Stimulated activated CD4-positive, alpha-beta T cell treated with anti-CD3 and anti-CD28 coated beads, TNF-alpha, amount 100 ng/mL, for 4 hours (primary cell): ENCODE data around the gene KCNQ1.

Experiments used
- DNase-seq, 3 experiments: peaks; one replicate each; pipeline ENCODE4 v3.0.0-alpha.2; 2020; ENCODE audit warnings: low read depth in 3 of 3

Gene KCNQ1

GRCh38 chr11:2647167-2647566, 202.4 kb downstream of the KCNQ1 start:
- no peak for DNase-seq

GRCh38 chr11:2647953-2648352, 203.1 kb downstream of the KCNQ1 start:
- DNase-seq, result no peak

- no peak for DNase-seq
Observed at GRCh38 chr11:2649400-2649799, 204.6 kb downstream of the KCNQ1 start.

- DNase-seq, result no peak
Observed at GRCh38 chr11:2649848-2650247, 205.0 kb downstream of the KCNQ1 start.

GRCh38 chr11:2650343-2650867, 205.6 kb downstream of the KCNQ1 start:
- no peak for DNase-seq

GRCh38 chr11:2651054-2651617, 206.3 kb downstream of the KCNQ1 start:
- no peak for DNase-seq

- no peak for DNase-seq
Observed at GRCh38 chr11:2651826-2652271, 207.0 kb downstream of the KCNQ1 start.

GRCh38 chr11:2652333-2653197, 207.8 kb downstream of the KCNQ1 start:
- DNase-seq, result no peak

- DNase-seq, result no peak
Observed at GRCh38 chr11:2653198-2653551, 208.4 kb downstream of the KCNQ1 start.

- DNase-seq, result no peak
Observed at GRCh38 chr11:2653930-2654739, 209.3 kb downstream of the KCNQ1 start.

GRCh38 chr11:2655016-2655719, 210.4 kb downstream of the KCNQ1 start:
- DNase-seq, result no peak

- no peak for DNase-seq
Observed at GRCh38 chr11:2655834-2656622, 211.2 kb downstream of the KCNQ1 start.

- no peak for DNase-seq
Observed at GRCh38 chr11:2656859-2657258, 212.1 kb downstream of the KCNQ1 start.

- DNase-seq, result no peak
Observed at GRCh38 chr11:2657697-2658284, 213.0 kb downstream of the KCNQ1 start.

- no peak for DNase-seq
Observed at GRCh38 chr11:2660357-2660939, 215.6 kb downstream of the KCNQ1 start.

- DNase-seq, result no peak
Observed at GRCh38 chr11:2661173-2662023, 216.6 kb downstream of the KCNQ1 start.

- no peak for DNase-seq
Observed at GRCh38 chr11:2662024-2662312, 217.2 kb downstream of the KCNQ1 start.

- DNase-seq, result no peak
Observed at GRCh38 chr11:2662430-2663299, 217.9 kb downstream of the KCNQ1 start.
